GM13977 (cell line): ENCODE results near the gene ISYNA1.

Source experiments
- DNase-seq: peaks from one replicate; pipeline ENCODE4 v3.0.0; 2012; ENCODE audit warnings: low spot score
- in situ Hi-C: fragments of 300-500 bp; cut with MboI; formaldehyde crosslinking; loops from one replicate; pipeline ENCODE4 v1.12.0; 2022; ENCODE audit warnings: low sequenced_read_pairs, low pct_unique_long_range_greater_than_20kb, mixed read lengths, inconsistent platforms; ENCODE audit not compliant: unreplicated experiment
- TF ChIP-seq, protein P1 (sequence below): IDR thresholded peaks from 2 replicates; pipeline ENCODE4 v1.5.1; 2012; ENCODE audit warnings: mild to moderate bottlenecking, control low read depth; ENCODE audit not compliant: insufficient read depth; ENCODE audit errors: extremely low read depth, missing control alignments

The ISYNA1 gene

DNA sequence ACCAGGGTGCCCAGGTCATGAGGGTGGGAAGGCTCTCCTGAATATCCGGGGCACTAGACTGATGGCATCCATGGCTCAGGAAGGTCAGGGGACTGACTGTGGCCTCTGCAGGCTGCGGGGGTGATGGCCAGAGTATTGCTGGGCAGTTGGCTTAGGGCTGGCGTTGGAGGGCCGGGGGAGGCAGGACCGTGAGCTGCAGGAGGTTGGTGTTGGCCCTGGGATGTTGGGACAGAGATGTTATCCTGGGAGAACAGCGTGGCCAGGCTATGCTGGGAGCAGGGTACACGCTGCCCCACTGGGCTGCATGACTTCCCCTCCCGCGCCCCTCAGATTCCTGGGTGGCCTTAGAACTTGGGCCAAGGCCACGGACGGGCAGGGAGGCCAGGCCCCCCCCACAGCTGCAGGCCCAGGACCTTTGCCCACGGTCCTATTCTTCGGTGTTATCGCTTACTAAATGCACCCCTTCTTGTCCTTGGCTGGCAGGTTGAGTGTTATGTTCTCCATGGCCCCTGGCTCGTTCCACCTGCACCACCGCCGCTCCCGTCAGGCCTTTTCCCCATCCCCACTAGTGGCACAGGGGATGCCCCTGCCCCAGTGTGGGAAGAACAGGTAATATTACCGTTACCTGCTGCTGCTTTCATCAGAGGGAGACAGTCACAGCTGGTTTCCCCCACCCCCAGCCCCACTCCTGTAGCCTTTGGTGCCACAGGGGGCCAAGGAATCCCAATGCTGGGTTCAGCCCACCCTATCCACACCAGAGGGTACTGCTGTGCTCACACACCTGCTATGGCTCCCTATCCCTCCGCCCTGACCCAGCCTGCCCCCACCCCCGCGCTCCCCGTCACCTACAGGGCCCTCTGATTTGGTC is 3.2 kb upstream of the ISYNA1 start:
- no peak for DNase-seq
- in situ Hi-C loops: no loop called here
- TF ChIP-seq, protein P1, sequence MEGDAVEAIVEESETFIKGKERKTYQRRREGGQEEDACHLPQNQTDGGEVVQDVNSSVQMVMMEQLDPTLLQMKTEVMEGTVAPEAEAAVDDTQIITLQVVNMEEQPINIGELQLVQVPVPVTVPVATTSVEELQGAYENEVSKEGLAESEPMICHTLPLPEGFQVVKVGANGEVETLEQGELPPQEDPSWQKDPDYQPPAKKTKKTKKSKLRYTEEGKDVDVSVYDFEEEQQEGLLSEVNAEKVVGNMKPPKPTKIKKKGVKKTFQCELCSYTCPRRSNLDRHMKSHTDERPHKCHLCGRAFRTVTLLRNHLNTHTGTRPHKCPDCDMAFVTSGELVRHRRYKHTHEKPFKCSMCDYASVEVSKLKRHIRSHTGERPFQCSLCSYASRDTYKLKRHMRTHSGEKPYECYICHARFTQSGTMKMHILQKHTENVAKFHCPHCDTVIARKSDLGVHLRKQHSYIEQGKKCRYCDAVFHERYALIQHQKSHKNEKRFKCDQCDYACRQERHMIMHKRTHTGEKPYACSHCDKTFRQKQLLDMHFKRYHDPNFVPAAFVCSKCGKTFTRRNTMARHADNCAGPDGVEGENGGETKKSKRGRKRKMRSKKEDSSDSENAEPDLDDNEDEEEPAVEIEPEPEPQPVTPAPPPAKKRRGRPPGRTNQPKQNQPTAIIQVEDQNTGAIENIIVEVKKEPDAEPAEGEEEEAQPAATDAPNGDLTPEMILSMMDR: no peak

DNA sequence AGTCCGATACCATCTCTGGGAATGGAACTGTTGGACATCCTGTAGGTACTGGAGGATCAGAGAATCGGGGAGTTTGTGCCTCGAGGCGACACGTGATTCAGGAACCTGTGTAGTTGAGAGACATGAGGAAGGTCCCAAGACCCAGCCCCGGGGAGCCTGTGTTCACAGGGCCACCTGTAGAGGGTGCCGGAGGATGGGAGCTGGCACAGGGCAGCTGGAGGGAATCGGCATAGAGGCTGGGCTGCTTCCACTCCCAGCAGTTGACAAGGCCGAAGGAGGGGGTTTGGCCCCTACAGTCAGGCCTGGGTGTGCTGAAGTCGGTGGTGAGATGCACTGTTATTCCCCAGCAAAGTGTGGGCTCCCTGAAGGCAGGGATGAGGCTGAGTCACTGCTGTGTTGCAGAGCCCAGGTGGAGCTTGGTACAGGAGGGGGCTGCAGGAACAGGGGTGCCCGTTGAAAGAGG is 2.5 kb upstream of the ISYNA1 start:
- no peak for DNase-seq
- TF ChIP-seq, protein P1: peak; percentile 56

DNA sequence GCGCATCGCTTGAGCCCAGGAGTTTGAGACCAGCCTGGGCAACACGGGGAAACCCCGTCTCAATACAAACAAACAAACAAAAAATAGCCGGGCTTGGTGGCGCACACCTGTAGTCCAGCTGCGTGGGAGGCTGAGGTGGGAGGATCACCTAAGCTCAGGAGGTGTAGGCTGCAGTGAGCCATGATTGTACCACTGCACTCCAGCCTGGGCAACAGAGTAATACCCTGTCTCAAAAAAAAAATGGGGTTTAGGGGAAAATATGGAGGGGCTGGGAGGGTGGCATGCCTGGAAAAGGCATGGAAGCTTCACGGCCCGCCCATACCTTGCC is 1.9 kb upstream of the ISYNA1 start:
- TF ChIP-seq, protein P1: no peak
- DNase-seq: no peak
- in situ Hi-C loops: no loop called here

More for the DNA sequence above, 2.5 kb upstream of the ISYNA1 start:
- in situ Hi-C loops: no loop called here

DNA sequence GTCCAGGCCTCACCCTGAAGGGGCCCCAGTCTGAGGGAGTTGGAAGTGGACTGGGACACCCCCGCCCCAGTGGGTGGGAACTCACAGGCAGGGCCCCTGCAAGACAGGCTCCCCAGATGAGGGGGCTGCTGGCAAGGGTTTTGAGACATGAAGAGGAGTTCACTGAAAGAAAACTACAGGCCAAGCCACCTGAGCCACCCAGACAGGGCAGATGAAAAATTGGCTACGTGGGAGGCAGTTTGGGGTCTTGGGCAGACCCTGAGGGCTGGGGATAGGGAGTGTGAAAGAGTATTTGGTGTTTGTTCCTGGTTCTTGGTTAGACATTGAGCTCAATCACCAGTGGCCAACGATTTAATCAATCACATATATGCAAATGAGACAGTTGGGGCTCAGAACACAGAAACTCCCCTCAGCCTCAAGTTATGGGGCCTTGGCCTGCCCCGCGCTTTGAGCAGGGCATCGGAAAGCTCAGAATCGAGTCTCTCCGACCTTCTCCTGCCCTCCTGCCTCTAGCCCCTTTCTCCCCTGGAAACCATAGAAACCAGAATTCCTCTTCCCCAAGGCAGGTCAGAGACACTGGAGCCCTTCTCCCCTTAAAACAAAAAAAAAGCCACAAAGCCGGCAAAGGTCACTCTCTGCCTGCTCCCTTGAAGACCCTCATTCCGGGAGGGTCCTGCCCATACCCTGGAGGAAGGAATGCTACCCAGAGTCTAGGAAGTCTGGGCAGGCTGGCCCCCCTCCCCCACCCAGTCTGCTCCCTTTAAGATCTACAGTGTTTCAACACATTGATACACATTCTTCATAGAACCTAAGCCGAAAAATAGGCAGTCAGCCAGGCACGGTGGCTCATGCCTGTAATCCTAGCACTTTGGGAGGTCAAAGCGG is 1.3 kb upstream of the ISYNA1 start:
- in situ Hi-C loops: no loop called here
- TF ChIP-seq, protein P1: no peak
- DNase-seq: no peak

DNA sequence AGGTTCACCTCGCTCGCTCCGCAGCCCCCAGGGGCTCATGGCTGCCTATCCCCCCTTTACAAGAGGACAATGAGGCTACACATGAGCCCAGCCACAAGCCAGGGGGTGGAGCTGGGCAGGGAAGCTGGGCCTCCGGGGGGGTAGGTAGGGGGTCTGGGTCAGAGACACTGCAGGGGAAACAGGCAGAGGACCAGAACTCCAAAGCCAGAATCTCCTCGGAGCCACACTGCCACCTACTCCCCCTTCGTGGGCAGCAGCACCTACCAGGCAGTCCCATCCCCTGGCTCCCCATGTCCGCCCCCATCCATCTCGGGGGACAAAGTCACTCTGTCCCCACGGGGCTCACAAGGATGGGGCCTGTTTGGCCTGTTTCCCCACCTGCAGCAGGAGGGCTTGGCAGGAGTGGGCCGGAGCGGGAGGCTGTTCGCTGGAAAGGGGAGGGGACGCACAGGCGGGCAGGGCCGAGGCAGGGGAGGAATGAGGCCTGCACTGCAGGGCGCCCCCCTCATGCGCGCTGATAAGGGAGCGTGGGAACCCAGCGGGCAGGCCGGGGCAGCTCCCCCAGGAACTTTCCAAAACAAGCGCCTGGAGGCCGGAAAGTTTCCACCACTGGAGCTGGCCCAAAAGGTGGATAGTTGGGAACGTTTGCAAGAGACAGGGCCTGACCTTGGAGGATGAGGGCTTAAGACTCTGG is 545 bp upstream of the ISYNA1 start:
- in situ Hi-C loops: no loop called here
- TF ChIP-seq, protein P1: no peak
- DNase-seq: no peak
